Natural killer cell (primary cell): Measurements from ENCODE around the gene ATXN1. TPM values are rescaled to one million over a fixed set of nuclear protein-coding genes. Genes with fewer than 3 reads are reported as not detected.

ENCODE experiments used
- ATAC-seq, 3 donors: fragments of 150-1000 bp in 2 of 3; fragments of 200-7000 bp in 1 of 3; cut with Tn5 transposase; 1 replicate in 1 of 3; 2 replicates in 2 of 3; pipeline ENCODE4 v1.10.0; 2021; ENCODE audit warnings: mild to moderate bottlenecking in 2 of 3, moderate library complexity in 2 of 3
- DNase-seq, 2 donors: peaks; one replicate each; pipeline versions ENCODE4 v3.0.0 to v3.0.0-alpha.2; 2013 to 2021; ENCODE audit warnings: mixed read lengths in 1 of 2
- H3K27ac ChIP-seq: one replicate; pipeline ENCODE4 v1.5.1; 2013; ENCODE audit warnings: mild to moderate bottlenecking, low read length
- H3K27me3 ChIP-seq: one replicate; pipeline ENCODE4 v1.6.1; 2013; ENCODE audit warnings: low read length; ENCODE audit not compliant: control insufficient read depth, insufficient read depth
- H3K36me3 ChIP-seq: one replicate; pipeline ENCODE4 v1.6.1; 2013; ENCODE audit warnings: low read length; ENCODE audit not compliant: control insufficient read depth, insufficient read depth
- H3K4me1 ChIP-seq: one replicate; pipeline ENCODE4 v1.6.1; 2013; ENCODE audit warnings: low read length; ENCODE audit not compliant: control insufficient read depth, insufficient read depth
- H3K4me3 ChIP-seq: one replicate; pipeline ENCODE4 v1.5.1; 2013; ENCODE audit warnings: low read length
- H3K9me3 ChIP-seq: one replicate; pipeline ENCODE4 v1.6.1; 2013; ENCODE audit warnings: low read length; ENCODE audit not compliant: control insufficient read depth, insufficient read depth
- H3K27ac Mint-ChIP-seq, 2 donors: one replicate each; pipeline ENCODE4 v1.8.0; 2022; ENCODE audit warnings: mild to moderate bottlenecking in 2 of 2, mixed read lengths in 2 of 2, moderate library complexity in 1 of 2
- H3K27me3 Mint-ChIP-seq, 2 donors: one replicate each; pipeline ENCODE4 v1.8.0; 2022; ENCODE audit warnings: low read depth in 2 of 2, mixed read lengths in 2 of 2
- H3K36me3 Mint-ChIP-seq: one replicate; pipeline ENCODE4 v1.8.0; 2022; ENCODE audit warnings: mixed read lengths
- H3K4me1 Mint-ChIP-seq, 2 donors: one replicate each; pipeline ENCODE4 v1.8.0; 2022; ENCODE audit warnings: mixed read lengths in 2 of 2
- H3K4me3 Mint-ChIP-seq: one replicate; pipeline ENCODE4 v1.8.0; 2022; ENCODE audit warnings: mild to moderate bottlenecking, moderate library complexity, mixed read lengths
- H3K9me3 Mint-ChIP-seq, 2 donors: one replicate each; pipeline ENCODE4 v1.8.0; 2022; ENCODE audit warnings: mixed read lengths in 2 of 2
- CTCF ChIP-seq: fragments of 200-600 bp; IDR thresholded peaks from one replicate; pipeline ENCODE4 v1.8.0; 2022; ENCODE audit warnings: antibody characterized with exemption
- WGBS: methylation state at CpG from one replicate; pipeline ENCODE4 v1.1.7; 2013; ENCODE audit warnings: missing lambda C conversion rate; ENCODE audit not compliant: insufficient coverage; 5-methylcytosine and 5-hydroxymethylcytosine counted together
- intact Hi-C: fragments of 100-400 bp; cut with micrococcal nuclease; formaldehyde crosslinking; loops from one replicate; pipeline ENCODE4 v1.14.2; 2022
- total RNA-seq, 4 donors: library from RNA; stranded (reverse); fragments of 120-200 nt in 1 of 4; gene quantifications; one replicate each; pipeline versions ENCODE4 v1.2.3 to v1.2.4, GENCODE V29; 2013 to 2022

ATXN1 gene
- total RNA-seq, 3 donors from 2014 or later (not counting 1 experiment from before 2014, with no cell fraction given), result 90.4 to 120 (median 97.9) TPM

GRCh38 chr6:16782278-16782677 lies 21.0 kb upstream of the ATXN1 start:
- 86% methylated on average over 2 of the region's 4 CpGs for WGBS
- H3K4me3 ChIP-seq, result no peak overlapping the region
- no peaks in the 10 kb centered on the region for H3K27me3 ChIP-seq
- H3K4me1 Mint-ChIP-seq, result peaks cover 11% of the 10 kb centered on the region in 2 donors
- peaks cover 2 to 3% of the 10 kb centered on the region in 2 donors for H3K9me3 Mint-ChIP-seq
- H3K36me3 ChIP-seq, result no peaks in the 10 kb centered on the region
- no peak for ATAC-seq
- no peaks in the 10 kb centered on the region for H3K4me1 ChIP-seq
- no peak overlapping the region for H3K27ac ChIP-seq
- H3K27me3 Mint-ChIP-seq, result peaks cover 0 to 6% of the 10 kb centered on the region in 2 donors
- H3K4me3 Mint-ChIP-seq, result no peak overlapping the region
- no peak overlapping the region for H3K27ac Mint-ChIP-seq
- intact Hi-C loops, result no loop called here
- H3K9me3 ChIP-seq, result no peaks in the 10 kb centered on the region
- no peak for DNase-seq
- no peaks in the 10 kb centered on the region for H3K36me3 Mint-ChIP-seq
- no peak for TF ChIP-seq CTCF

- peaks cover 4% of the 10 kb centered on the region in 2 donors for H3K4me1 Mint-ChIP-seq
- no peaks in the 10 kb centered on the region for H3K4me1 ChIP-seq
- ATAC-seq, result no peak
- no peak overlapping the region for H3K4me3 Mint-ChIP-seq
- H3K27me3 Mint-ChIP-seq, result peaks cover 0 to 6% of the 10 kb centered on the region in 2 donors
- no peak for DNase-seq
- no peak for TF ChIP-seq CTCF
- no peak overlapping the region for H3K27ac ChIP-seq
- WGBS, result 90% methylated on average over 8 of the region's 8 CpGs
- no peak overlapping the region for H3K27ac Mint-ChIP-seq
- no peaks in the 10 kb centered on the region for H3K36me3 Mint-ChIP-seq
- no peak overlapping the region for H3K4me3 ChIP-seq
- intact Hi-C loops, result no loop called here
- peaks cover 2 to 3% of the 10 kb centered on the region in 2 donors for H3K9me3 Mint-ChIP-seq
- no peaks in the 10 kb centered on the region for H3K36me3 ChIP-seq
- H3K27me3 ChIP-seq, result no peaks in the 10 kb centered on the region
- no peaks in the 10 kb centered on the region for H3K9me3 ChIP-seq
Measured at GRCh38 chr6:16781348-16782169, 20.3 kb upstream of the ATXN1 start.

DNA sequence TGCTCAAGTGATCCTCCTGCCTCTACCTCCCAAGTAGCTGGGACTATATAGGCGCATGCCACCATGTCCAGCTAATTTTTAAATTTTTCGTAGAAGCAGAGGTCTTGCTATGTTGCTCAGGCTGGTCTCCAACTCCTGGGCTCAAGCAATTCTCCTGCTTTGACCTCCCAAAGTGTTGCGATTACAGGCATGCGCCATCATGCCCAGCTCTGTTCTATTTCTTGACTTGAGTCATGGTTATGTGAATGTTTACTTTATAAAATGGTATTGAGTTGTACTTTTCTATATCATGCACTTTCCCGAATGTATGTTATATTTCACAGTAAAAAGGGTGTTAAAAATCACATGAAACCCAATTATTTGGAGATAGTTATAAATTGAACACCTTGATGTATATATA lies 17.3 kb upstream of the ATXN1 start:
- WGBS, result 96% methylated on average over 4 of the region's 5 CpGs
- no peak overlapping the region for H3K27ac Mint-ChIP-seq
- Histone ChIP-seq H3K4me3 (no peak overlapping the region), H3K27ac (no peak overlapping the region), H3K9me3 (no peaks in the 10 kb centered on the region), H3K27me3 (no peaks in the 10 kb centered on the region), H3K4me1 (no peaks in the 10 kb centered on the region), H3K36me3 (no peaks in the 10 kb centered on the region)
- H3K36me3 Mint-ChIP-seq, result no peaks in the 10 kb centered on the region
- peaks cover 0 to 6% of the 10 kb centered on the region in 2 donors for H3K27me3 Mint-ChIP-seq
- H3K4me1 Mint-ChIP-seq, result no peaks in the 10 kb centered on the region
- DNase-seq, result no peak
- no peak overlapping the region for H3K4me3 Mint-ChIP-seq
- TF ChIP-seq CTCF, result no peak
- H3K9me3 Mint-ChIP-seq, result peaks cover 2 to 3% of the 10 kb centered on the region in 2 donors
- intact Hi-C loops, result no loop called here
- ATAC-seq, result no peak

DNA sequence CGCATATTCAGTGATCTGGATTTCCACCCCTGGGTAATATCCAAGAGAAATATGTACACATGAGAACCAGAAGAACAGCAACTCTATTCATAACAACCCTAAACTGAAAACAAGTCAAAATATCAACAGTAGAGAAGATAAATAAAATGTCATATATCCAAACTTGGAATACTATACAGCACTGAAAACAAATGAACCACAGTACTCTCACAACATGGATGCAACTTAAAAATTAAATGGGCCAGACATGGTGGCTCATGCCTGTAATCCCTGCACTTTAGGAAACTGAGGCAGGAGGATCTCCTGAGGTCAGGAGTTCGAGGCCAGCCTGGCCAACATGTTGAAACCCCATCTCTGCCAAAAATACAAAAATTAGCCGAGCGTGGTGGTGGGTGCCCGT lies 16.5 kb upstream of the ATXN1 start:
- Mint-ChIP-seq H3K9me3 (peaks cover 2 to 3% of the 10 kb centered on the region in 2 donors), H3K27ac (no peak overlapping the region), H3K27me3 (peaks cover 0 to 6% of the 10 kb centered on the region in 2 donors), H3K4me3 (no peak overlapping the region), H3K36me3 (no peaks in the 10 kb centered on the region), H3K4me1 (no peaks in the 10 kb centered on the region)
- no peaks in the 10 kb centered on the region for H3K4me1 ChIP-seq
- H3K9me3 ChIP-seq, result no peaks in the 10 kb centered on the region
- intact Hi-C loops, result no loop called here
- TF ChIP-seq CTCF, result no peak
- DNase-seq (no peak), ATAC-seq (no peak)
- H3K27ac ChIP-seq, result no peak overlapping the region
- H3K4me3 ChIP-seq, result no peak overlapping the region
- WGBS, result 95% methylated on average over 5 of the region's 5 CpGs
- no peaks in the 10 kb centered on the region for H3K36me3 ChIP-seq
- H3K27me3 ChIP-seq, result no peaks in the 10 kb centered on the region
